ENCODE data around the gene MBOAT1.

DNA sequence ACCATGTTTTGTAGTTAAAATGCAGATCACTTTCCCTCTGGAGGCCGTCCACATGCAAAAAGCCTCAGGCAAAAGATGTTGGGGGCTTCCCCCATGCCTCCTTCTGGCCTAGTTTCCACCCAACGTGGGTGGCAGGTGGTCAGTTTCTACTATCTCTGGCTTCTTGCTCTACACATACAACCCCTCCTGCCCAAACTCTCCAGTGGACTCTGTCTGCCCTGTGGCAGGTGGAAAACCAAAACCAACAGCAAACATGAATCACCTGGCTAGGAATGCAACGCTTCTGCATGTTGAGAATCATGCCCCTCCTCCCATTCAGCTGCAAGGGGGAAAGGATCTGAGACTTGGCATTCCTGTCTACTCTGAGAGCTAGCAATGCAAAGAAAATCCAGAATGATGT, 94.8 kb downstream of the MBOAT1 start:
- TF ChIP-seq POLR2A (IDR thresholded peaks at IDR 0.05; ENCODE audit: low read length) (no peak), HOXB13 (CRISPR knock-in tag; IDR thresholded peaks at IDR 0.05; ENCODE audit: low read depth) (no peak), ZC3H11A (IDR thresholded peaks at IDR 0.05) (no peak), JUNB (IDR thresholded peaks at IDR 0.05) (no peak), MAZ (IDR thresholded peaks at IDR 0.05; ENCODE audit: borderline replicate concordance, low read depth, low read length) (no peak), EP300 (IDR thresholded peaks at IDR 0.05) (no peak), HDAC2 (IDR thresholded peaks at IDR 0.05) (no peak), SMC3 (IDR thresholded peaks at IDR 0.05) (no peak)
- TF ChIP-seq, protein P1, sequence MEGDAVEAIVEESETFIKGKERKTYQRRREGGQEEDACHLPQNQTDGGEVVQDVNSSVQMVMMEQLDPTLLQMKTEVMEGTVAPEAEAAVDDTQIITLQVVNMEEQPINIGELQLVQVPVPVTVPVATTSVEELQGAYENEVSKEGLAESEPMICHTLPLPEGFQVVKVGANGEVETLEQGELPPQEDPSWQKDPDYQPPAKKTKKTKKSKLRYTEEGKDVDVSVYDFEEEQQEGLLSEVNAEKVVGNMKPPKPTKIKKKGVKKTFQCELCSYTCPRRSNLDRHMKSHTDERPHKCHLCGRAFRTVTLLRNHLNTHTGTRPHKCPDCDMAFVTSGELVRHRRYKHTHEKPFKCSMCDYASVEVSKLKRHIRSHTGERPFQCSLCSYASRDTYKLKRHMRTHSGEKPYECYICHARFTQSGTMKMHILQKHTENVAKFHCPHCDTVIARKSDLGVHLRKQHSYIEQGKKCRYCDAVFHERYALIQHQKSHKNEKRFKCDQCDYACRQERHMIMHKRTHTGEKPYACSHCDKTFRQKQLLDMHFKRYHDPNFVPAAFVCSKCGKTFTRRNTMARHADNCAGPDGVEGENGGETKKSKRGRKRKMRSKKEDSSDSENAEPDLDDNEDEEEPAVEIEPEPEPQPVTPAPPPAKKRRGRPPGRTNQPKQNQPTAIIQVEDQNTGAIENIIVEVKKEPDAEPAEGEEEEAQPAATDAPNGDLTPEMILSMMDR (IDR thresholded peaks at IDR 0.05) = no peak

Measured in A549 (cell line).